GM18508 (cell line): ENCODE data around the gene PAX5.

Experiments
- ATAC-seq: cut with Tn5 transposase; IDR thresholded peaks from one replicate; pipeline ENCODE4 v1.9.1; 2021; ENCODE audit warnings: moderate number of reproducible peaks; ENCODE audit not compliant: insufficient read depth, unreplicated experiment

PAX5 gene

DNA sequence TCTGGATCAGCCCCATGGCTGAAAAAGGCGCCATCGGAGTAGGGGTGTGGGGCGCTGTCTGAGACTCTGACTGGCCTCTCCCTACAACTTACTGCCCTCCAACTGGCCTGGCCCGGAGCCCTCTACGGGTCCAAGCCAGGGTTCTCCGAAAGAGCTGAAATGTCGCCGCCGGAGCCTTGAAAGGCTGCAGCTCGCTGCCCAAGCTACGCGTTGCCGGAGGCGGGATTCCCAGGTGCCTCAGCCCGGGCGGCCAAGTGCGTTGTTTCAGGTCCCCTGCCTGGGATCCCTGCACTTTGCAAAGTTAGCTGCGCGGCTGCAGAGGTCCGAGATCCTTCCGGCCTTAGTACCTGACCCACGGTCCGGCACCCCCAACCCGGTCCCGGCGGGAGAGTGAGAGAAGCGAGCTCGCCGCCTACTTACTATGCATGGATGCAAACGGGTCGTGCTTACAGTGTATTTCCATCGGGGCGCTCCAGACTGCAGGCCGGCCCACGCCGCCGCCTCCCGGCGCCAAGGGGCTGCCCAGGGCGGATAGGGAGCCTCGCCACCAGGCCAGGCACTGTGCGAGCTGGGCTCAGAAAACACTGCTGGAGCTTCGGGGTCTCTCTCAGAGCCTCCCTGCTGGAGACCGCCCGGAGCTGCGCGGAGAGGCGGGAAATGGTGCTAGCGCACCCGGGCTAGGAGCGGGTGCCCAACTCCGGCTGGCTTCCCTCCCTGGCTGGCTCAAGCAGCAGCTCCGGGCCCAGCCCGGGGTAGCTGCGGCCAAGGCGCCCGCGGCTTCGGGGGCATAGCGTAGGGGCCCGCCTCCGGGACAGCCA is 7.7 kb downstream of the PAX5 start:
- ATAC-seq: no peak

GRCh38 chr9:37025823-37026112 is 8.3 kb downstream of the PAX5 start:
- no peak for ATAC-seq

DNA sequence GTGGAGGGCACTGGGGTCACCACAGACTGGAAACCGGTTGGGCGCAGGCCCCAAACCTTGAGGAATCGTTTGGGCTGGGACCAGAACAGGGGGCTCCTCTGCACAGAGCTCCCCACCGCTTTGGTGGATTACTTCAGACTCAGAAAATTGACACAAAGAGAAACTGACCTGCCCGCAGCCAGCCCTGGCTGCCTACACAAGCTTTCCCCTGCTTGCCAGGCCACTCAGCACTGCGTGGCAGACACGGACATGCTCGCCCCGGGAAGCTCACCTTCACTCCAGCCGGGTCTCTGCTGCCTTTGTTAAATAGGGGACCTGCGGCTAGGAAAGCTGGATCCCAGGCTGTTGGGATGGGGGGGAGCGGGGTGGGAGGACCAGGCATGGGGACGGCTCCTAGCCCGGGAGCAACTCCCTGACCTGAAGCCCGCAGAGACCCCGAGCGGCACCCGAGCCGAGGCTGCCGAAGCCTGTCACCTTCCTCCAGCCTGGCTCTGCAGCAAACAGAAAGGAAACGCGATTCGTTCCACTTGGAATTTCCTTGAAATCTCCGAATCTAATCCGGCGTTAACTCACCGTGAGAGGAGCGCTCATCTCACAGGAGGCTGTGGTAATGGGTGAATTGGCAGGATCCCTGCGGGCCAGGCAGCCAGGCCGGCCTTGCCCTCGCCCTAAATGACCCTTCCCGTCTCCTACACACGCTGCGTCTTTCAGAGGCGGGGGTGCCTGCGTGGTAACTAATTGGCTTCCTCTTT is 8.8 kb downstream of the PAX5 start:
- ATAC-seq: no peak

GRCh38 chr9:37017546-37017945 is 16.5 kb downstream of the PAX5 start:
- no peak for ATAC-seq

DNA sequence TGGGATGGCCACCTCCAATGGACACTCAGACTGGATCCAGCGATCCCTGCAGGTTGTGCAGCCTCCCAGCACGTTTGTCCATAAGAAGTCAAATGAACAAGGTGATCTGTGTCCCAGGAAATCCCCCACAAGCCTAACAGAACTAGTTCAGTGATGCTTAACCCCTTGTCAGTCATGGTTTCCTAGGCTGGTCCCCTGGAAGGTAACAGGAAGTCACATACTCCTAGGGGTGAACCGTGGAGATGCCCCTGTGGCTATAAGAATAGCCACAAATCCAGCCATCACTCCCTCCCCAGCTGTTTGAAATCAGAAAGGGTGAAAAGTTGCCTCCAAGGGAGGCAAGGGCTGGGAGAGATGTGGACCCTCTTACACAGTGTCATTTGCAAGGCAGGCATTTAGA is 22.5 kb downstream of the PAX5 start:
- no peak for ATAC-seq

DNA sequence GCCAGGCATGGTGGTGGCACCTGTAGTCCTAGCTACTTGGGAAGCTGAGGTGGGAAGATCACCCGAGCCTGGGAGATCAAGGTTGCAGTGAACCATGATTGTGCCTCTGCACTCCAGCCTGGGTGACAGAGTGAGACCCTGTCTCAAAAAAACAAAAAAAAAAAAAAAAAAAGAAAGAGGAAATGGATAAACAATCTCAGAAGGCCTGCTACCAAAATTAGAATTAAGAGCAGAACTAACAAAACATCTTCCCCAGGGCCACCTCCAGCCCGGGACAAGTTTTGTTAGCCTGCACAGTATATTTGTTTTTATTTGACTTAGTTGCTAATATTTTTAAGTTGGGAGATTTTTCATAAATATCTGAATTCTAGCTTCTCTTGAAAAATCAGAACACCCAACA is 23.1 kb downstream of the PAX5 start:
- ATAC-seq: no peak

DNA sequence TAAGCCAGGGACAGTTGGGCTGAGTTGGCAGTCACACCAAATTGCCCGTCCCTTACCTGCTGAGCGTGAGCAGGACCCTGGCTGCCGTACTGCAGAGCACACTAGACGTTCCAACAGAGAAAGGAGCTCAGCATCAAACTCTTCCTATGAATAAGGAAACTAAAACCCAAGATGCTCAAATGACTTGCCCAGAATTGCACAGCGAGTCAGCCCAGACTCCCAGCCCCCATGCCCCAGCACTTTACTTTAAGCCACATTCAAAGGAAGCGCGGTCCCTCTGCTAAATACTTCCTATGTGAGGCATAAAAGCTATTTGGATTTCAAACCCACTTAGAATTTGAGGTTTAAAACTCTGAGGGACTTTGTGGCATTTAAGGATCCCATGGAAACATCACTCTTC is 23.9 kb downstream of the PAX5 start:
- ATAC-seq: no peak

- ATAC-seq: no peak
These were observed 26.8 kb downstream of the PAX5 start for GRCh38 chr9:37007295-37007694.

DNA sequence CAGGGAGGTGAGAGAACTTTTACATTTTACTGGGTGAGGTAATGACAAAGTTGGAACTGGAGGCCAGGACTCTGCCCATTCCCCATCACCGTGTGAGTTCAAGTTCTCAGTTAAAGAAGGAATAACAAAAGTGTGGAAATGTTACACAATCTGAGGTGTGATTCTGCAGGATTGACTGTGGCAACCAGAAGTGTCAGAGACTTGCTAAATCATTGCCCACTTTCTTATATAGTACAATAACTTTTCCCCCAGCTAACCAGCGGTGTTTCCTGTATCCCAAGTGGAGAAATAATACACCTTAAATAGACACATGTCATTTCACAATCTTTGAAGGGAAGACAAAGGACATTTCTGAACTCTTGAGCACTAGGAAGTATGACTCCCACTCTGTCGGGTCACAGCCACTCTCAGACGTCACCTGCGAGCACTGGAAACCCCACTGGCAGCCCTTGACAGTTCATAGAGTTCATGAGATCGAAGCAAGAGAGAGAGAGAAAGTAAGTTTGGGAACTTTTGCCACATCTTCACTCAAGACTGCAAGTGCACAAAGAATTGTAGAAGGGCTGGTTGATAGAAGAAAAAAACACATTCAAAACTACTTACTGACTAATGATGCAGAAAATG is 28.4 kb downstream of the PAX5 start:
- ATAC-seq: no peak

GRCh38 chr9:37004424-37004935 is 29.6 kb downstream of the PAX5 start:
- no peak for ATAC-seq

DNA sequence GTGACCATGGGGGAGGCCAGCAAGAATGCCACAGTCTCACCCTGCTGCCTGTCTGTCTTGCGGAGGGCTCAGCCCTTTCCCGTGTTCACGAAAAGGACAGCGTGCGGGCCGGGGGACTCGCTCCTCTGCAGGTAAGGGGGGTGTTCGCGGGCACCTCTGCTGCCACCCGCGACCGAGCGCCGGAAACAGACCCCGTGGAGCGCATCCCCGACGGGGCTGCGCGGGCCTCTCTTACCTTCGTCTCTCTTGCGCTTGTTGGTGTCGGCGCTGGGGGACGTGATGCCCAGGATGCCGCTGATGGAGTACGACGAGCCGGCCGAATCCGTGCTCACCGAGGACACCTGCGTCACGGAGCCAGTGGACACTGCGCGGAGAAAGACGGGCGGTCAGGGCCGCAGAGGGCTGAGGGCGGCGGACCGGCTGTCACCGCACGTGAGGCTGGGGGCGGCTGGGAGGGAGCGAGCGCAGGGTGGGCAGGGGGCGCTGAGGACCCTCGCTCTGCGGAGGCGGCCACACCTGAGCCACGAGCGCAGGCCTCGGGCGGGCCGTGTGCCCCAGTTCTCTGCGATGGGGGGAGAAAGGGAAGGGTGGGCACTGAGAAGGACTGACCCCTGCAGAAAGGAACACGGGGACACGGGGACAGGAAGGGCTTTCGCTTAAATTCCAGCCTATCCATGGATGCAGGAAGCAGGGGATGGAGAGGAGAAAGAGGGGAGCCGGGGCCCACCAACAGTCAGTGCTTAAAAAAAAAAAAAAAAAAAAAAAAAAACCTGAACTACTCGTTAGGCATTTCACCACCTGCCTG is 31.5 kb downstream of the PAX5 start:
- no peak for ATAC-seq

- ATAC-seq: no peak
These were observed 32.0 kb downstream of the PAX5 start for GRCh38 chr9:37002036-37002412.

- no peak for ATAC-seq
These were observed 32.6 kb downstream of the PAX5 start for GRCh38 chr9:37001459-37001858.

DNA sequence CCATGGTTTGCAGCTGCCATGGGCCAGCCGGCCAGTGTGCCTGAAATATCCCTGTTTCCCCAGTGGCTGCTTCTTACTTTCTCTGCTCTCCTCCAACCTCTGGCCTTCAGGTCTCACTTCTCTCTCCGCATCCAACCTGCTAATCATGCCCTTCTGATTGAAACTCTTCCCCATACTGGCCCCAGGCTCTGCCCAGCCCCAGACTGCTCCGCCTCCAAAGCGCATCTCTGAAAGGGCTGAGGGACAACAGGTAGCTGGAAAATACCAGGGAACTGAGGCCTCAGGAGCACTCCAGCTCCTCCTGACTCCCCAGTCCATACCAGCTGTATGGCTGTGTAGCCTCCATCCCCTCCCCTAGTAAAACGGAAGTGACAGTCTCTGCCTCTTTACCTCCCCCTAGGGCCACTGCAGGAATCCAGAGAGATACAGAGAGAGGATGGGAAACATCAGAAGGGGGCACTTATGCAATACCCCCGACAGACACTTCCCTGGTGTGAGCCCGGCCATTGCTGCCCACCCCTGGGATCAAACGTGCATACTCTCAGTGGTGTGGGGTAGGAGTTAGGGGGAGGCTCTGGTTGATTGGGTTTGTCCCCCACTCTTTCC is 34.2 kb downstream of the PAX5 start:
- no peak for ATAC-seq

GRCh38 chr9:36997414-36997813 is 36.7 kb downstream of the PAX5 start:
- ATAC-seq: no peak

GRCh38 chr9:36996706-36997086 is 37.4 kb downstream of the PAX5 start:
- no peak for ATAC-seq

DNA sequence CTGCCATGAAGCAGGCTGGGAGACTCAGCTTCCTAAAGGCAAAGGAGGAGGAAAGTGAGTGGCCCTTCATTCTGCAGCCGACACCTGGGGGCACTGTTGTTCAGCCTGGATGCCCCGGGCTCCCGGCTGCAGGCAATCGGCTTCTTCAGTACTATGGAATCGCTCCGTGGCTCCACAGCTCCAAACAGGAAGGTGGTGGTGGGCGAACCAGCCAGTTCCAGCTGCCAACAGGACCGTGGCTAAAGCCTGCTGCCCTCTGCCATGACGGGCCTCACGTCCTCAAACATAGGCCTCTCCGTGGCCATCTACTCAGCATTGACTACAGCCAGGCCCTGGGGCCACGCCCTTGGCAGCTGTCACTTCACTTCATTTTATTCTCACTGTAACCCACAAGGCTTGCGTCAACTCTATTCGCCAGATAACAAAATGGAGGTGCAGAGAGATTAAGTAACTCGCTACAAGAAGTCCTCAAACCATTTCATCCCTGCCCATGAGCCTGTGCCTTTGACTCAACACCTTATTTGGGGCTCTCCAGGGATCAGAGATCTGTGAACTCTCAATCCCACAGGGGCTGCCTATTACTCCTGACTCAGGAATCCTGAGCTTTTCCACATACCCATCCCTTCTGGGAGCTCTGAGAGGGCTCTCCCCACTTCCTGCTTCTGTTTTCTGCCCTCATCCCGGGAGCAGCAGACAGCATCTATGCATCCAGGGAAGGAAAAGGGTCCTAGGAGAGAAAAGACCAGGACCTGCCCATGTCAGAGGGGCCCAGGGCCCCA is 38.0 kb downstream of the PAX5 start:
- no peak for ATAC-seq

- peak; percentile 38 for ATAC-seq
These were observed 39.9 kb downstream of the PAX5 start for GRCh38 chr9:36993933-36994764.
